GM21825 (cell line): ENCODE measurements around the gene RASA3.
"Not testable (repeated sequence)": the region's sequence is repeated elsewhere in the genome, so short reads cannot be mapped to it uniquely, and the experiment has no call there.

Experiments
- ATAC-seq: cut with Tn5 transposase; IDR thresholded peaks from one replicate; pipeline ENCODE4 v1.9.1; 2021; ENCODE audit warnings: mild to moderate bottlenecking, moderate library complexity; ENCODE audit not compliant: unreplicated experiment

Gene RASA3

DNA sequence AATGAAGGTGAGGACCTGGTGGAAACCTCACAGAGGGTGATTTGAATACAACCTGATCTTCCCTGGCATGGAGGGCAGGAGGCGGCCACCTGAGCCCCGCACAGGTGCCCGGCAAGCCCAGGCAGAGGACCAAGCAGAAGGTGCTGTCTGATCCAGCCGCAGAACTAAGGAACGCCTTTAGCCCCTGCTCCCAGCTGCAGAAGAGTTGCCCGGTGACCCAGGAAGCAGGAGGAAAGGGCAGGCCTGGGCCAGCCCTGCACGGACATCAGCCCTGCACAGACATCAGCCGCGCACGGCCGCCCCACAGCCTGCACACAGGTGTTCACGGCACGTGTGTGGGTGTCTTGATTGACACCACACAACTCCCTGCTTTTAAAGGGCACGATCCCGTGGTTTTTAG lies 43.1 kb downstream of the RASA3 start:
- no peak for ATAC-seq

GRCh38 chr13:114088863-114089262 lies 43.6 kb downstream of the RASA3 start:
- no peak for ATAC-seq

GRCh38 chr13:114088234-114088633 lies 44.2 kb downstream of the RASA3 start:
- ATAC-seq, result no peak

- ATAC-seq, result no peak
Measured at GRCh38 chr13:114087430-114087829, 45.0 kb downstream of the RASA3 start.

DNA sequence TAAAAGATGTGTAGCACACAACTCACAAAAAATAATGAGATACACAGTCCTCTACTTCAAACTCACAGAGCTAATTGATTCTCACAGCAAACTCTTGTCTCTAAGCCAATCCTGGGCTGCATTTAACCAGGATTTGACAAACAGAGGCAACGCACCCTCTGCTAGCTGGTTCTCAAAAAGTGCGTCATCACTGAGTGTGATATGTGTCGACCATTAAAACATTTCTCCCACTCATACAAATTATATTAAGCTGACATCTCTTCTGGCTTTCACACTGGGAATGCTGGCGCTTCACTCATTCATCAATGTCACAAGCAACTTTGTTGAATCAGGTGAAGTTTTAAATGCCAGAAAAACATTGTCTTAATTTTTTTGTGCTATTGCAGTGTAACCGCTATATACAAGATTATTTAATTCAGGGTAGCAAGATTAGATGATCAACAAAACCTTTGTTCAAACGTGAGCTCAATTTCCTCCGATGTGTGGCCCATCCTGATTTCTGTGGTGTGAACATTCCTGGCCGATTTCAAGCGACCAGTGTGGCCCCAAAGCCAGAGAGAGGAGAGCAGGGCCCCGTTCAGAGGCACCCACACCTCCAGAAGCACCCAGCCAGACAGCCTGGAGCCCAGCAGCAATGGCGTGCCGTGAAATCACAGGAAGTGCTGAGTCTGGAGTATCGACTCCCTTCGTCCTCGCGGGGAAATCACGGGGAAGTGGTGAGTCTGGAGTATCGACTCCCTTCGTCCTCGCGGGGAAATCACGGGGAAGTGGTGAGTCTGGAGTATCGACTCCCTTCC lies 49.4 kb downstream of the RASA3 start:
- ATAC-seq, result no peak

GRCh38 chr13:114081761-114082681 lies 50.4 kb downstream of the RASA3 start:
- ATAC-seq, result no peak

GRCh38 chr13:114080739-114081561 lies 51.5 kb downstream of the RASA3 start:
- ATAC-seq, result no peak

- ATAC-seq, result no peak
Measured at GRCh38 chr13:114079601-114080536, 52.6 kb downstream of the RASA3 start.

DNA sequence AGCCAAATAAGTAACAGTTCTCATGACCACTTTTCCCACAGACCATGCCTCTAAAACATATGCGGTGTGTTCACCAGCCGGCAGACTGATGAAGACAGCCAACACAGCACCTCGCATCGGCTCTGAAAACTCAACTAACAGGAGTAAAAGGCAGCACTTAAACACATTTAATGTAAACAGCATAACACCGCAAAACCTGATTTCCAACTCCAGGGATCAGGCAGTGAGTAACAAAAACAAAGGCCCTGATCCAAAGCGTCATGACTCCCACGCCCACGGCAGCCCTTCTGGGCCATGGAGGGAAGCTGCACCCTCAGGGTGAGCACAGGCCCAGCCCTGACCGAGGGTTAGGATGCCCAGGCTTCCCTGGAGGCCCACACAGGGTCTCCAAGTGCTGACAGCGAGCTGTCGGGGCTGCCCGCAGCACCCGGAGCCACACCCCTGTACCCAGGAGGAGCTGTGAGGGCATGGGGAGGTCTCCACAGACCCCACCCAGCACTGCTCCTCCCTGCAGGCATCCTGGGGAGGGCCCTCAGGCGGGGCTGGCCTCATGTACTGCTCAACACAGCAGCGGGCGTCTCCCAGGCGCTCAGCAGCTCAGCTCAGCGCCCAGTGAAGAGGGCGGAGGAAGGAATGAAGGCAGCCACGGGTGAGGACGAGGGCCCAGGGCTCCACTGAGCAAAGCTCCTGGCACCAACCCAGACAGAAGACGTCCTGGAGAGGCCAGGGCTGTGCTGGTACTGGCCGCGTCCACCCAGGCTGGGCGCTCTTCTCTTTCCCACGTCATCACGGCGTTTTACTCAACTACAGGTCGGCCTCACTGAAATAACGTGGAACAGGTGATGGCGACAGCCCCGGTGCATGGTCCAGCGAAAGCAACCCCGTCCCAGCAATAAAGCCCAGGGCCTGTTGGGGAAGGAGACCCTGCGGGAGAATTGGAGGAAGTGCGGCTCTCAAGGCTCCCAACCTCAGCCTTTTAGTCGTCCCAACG lies 53.7 kb downstream of the RASA3 start:
- no peak for ATAC-seq

DNA sequence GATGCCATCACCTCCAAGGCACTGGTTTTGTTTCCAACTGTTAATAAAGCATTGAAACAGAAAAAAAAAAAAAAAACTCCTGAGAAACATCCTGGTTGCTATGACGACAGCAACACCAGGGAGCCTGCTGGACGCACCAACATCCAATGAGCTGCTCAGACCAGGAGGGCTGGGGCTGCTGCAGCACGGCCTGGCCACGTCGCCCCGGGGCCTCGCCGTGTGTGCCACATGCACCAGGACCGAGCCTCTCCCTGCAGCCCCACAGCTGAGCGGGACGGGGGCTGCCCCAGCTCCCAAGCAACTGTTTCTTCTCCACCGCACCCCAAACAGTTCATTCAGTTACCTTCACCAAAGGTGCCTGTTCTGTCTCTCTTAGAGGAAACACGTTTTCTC lies 54.5 kb downstream of the RASA3 start:
- ATAC-seq, result no peak

- no peak for ATAC-seq
Measured at GRCh38 chr13:114077099-114077932, 55.1 kb downstream of the RASA3 start.

DNA sequence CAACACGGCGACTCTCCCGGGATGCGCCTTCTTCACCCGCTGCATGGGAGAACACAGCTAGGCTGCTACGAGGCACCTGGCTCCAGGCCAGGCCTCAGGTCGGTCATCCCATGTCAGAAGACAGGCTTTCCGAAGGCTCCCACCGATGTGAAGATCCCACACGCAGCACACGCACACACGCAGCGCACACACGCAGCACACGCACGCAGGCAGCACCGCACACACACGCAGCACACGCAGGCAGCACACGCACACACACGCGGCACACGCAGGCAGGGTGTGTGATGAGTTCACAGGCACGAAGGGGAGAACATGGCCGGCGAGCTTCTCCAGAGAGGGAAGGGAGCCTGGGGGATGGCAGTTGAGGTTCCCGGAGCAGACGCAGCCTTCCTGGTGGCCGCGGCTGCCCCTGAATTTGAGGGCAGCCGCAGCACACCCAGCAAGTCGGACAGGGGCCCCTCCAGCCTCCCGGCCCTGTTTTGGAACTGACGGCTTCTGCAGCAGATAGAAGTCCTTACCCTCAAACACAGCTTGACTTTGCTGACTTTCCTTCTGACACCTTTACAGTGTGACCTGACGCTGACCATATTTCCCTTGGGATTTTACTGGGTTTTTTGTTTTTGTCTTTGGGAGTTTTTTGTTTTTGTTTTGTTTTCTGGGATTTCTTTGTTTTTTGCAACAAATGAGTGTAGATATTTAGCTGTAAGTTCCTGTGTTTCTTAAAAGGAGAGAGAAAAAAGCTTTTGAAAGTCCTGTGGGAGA lies 55.9 kb downstream of the RASA3 start:
- ATAC-seq, result no peak

DNA sequence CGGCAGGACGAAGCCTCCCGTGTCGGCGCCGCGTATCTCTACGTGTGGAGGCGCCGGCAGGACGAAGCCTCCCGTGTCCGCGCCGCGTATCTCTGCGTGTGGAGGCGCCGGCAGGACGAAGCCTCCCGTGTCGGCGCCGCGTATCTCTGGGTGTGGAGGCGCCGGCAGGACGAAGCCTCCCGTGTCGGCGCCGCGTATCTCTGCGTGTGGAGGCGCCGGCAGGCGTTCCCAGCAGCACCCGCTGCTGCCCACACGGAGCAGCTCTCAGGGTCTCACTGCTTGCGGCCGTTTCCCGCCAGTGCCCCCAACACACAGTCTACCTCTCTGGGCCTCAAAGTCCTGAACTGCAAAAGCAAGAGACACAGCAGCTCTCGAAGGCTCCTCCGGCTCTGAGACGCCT lies 56.6 kb downstream of the RASA3 start:
- ATAC-seq, result not testable (repeated sequence)

- ATAC-seq, result no peak
Measured at GRCh38 chr13:114074671-114075315, 57.6 kb downstream of the RASA3 start.

DNA sequence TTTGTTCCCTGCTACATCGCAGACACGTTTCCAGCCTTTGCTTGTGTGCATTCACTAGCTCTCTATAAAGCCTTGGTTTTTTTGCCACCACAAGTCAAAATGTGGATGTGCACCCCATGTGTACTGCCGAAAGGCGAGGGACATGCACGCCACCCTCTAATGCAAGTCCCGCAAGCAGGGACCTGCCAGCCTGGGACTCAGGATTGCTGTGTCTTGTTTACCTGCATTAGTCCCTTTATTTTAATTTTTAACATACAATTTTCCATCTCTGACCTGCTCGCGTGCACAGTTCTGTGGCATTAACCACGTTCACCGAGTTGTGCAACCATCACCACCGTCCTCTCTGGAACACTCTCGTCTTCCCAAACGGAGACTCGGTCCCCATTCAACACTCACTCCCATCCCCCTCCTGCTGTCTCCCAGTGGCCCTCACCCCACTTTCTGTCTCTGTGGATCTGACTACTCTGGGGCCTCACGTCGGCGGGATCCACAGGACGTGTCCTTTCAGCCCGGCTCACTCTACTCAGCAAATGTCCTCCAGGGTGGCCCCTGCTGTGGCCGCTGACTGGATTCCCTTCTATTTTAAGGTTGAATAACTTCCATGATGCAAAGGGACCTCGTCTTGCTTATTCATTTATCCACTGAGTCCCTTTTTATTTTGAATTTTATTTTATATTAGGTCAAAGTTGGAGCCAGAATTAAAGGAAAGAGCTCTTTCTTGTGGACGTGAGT lies 58.4 kb downstream of the RASA3 start:
- no peak for ATAC-seq

DNA sequence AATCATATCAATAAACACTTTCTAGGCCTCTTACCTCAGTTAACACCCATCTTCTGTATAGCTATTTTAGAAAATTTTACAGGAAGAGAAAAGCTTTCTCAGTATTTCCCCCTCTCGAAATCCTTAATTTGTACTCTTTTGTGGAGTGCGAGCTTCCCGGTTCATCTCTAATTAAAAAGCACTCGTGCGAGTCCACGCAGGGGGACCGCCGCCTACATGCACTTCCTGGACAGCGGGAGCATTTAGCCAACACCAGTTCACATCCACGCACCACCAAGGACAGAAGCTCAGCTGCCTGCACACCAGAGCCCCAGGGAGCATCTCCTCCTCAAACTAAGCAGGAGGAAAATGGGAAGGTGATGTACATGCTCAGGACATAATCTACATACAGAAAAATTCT lies 60.0 kb downstream of the RASA3 start:
- no peak for ATAC-seq
